Peyer's patch (tissue), 4 donors: Measurements from ENCODE around the gene ARHGEF3. TPM values are rescaled to one million over a fixed set of nuclear protein-coding genes. Genes with fewer than 3 reads are reported as not detected.
"Not testable (repeated sequence)": the region's sequence is repeated elsewhere in the genome, so short reads cannot be mapped to it uniquely, and the experiment has no call there.

Source experiments
- DNase-seq, 3 donors: peaks; one replicate each; pipeline ENCODE4 v3.0.0-alpha.2; 2017 to 2019
- H3K27ac ChIP-seq, 4 donors: fragments of 200-600 bp; sonication (generic); one replicate each; pipeline ENCODE4 v1.5.1; 2016 to 2019
- H3K27me3 ChIP-seq, 2 donors: fragments of 200-600 bp; sonication (generic); one replicate each; pipeline ENCODE4 v1.5.1; 2019
- H3K36me3 ChIP-seq, 3 donors: fragments of 200-600 bp; sonication (generic); one replicate each; pipeline ENCODE4 v1.5.1; 2016 to 2019
- H3K4me1 ChIP-seq, 4 donors: fragments of 200-600 bp; sonication (generic); one replicate each; pipeline ENCODE4 v1.5.1; 2016 to 2019
- H3K4me3 ChIP-seq, 4 donors: fragments of 200-600 bp; sonication (generic); 1 replicate in 3 of 4; 2 replicates in 1 of 4; pipeline ENCODE4 v1.5.1; 2016 to 2019; ENCODE audit warnings: mild to moderate bottlenecking in 1 of 4
- H3K9me3 ChIP-seq, 4 donors: fragments of 200-600 bp; sonication (generic); one replicate each; pipeline ENCODE4 v1.5.1; 2016 to 2019; ENCODE audit warnings: mild to moderate bottlenecking in 1 of 4
- CTCF ChIP-seq, 6 experiments: fragments of 450-650 bp in 4 of 6; fragments of 200-600 bp in 2 of 6; sonication (generic) in 1 of 6; IDR thresholded peaks; one replicate each; pipeline ENCODE4 v1.5.1; 2017 to 2019; ENCODE audit warnings: antibody characterized with exemption in 6 of 6, mild to moderate bottlenecking in 3 of 6, moderate library complexity in 1 of 6
- POLR2A ChIP-seq, 2 donors: fragments of 450-650 bp; IDR thresholded peaks; one replicate each; pipeline ENCODE4 v1.5.1; 2017; ENCODE audit warnings: antibody characterized with exemption in 2 of 2, mild to moderate bottlenecking in 2 of 2, moderate library complexity in 2 of 2
- total RNA-seq, 4 donors: library from RNA; depleted of rRNA; stranded (reverse); fragments of >200 nt; gene quantifications; one replicate each; pipeline ENCODE4 v1.1.0, GENCODE V29; 2016

Gene ARHGEF3
- total RNA-seq, 4 donors from 2014 or later, result 4.5 to 40.4 (median 6.2) TPM

- DNase-seq, result peak in 1 of 3 donors; percentile 61
- not testable (repeated sequence) for H3K9me3 ChIP-seq, H3K27me3 ChIP-seq, H3K27ac ChIP-seq, H3K4me3 ChIP-seq, H3K4me1 ChIP-seq, H3K36me3 ChIP-seq
- TF ChIP-seq CTCF (IDR thresholded peaks at IDR 0.05), result peak in 1 of 6 experiments; percentile 19
Measured at GRCh38 chr3:56707412-56707811, 94.3 kb downstream of the ARHGEF3 start.

- no peak for DNase-seq
- Histone ChIP-seq H3K36me3 (no peaks in the 10 kb centered on the region), H3K27ac (no peak overlapping the region), H3K4me1 (no peaks in the 10 kb centered on the region), H3K4me3 (no peak overlapping the region), H3K9me3 (no peaks in the 10 kb centered on the region), H3K27me3 (no peaks in the 10 kb centered on the region)
- TF ChIP-seq CTCF (IDR thresholded peaks at IDR 0.05) (no peak), POLR2A (IDR thresholded peaks at IDR 0.05) (no peak)
Measured at GRCh38 chr3:56706629-56707028, 95.1 kb downstream of the ARHGEF3 start.

- Histone ChIP-seq H3K36me3 (no peaks in the 10 kb centered on the region), H3K4me1 (no peaks in the 10 kb centered on the region), H3K4me3 (no peak overlapping the region), H3K27ac (no peak overlapping the region), H3K9me3 (no peaks in the 10 kb centered on the region), H3K27me3 (no peaks in the 10 kb centered on the region)
- DNase-seq, result no peak
- TF ChIP-seq CTCF (IDR thresholded peaks at IDR 0.05), result no peak
Measured at GRCh38 chr3:56704706-56705105, 97.0 kb downstream of the ARHGEF3 start.

- peak in 2 of 3 donors; percentile 32 to 73 for DNase-seq
- Histone ChIP-seq H3K4me1 (no peaks in the 10 kb centered on the region), H3K27me3 (no peaks in the 10 kb centered on the region), H3K27ac (no peak overlapping the region), H3K9me3 (no peaks in the 10 kb centered on the region), H3K4me3 (no peak overlapping the region), H3K36me3 (no peaks in the 10 kb centered on the region)
- TF ChIP-seq POLR2A (IDR thresholded peaks at IDR 0.05) (no peak), CTCF (IDR thresholded peaks at IDR 0.05) (peak; percentile 73 to 92 (median 90))
Measured at GRCh38 chr3:56702490-56703315, 99.0 kb downstream of the ARHGEF3 start.

- Histone ChIP-seq H3K27me3 (no peaks in the 10 kb centered on the region), H3K9me3 (no peaks in the 10 kb centered on the region), H3K36me3 (no peaks in the 10 kb centered on the region), H3K27ac (no peak overlapping the region), H3K4me3 (no peak overlapping the region), H3K4me1 (no peaks in the 10 kb centered on the region)
- no peak for DNase-seq
- TF ChIP-seq CTCF (IDR thresholded peaks at IDR 0.05), result no peak
Measured at GRCh38 chr3:56700151-56700550, 101.6 kb downstream of the ARHGEF3 start.
